CD4-positive, CD25-positive, alpha-beta regulatory T cell (primary cell): Measurements from ENCODE around the gene RUBCN. TPM values are rescaled to one million over a fixed set of nuclear protein-coding genes. Genes with fewer than 3 reads are reported as not detected.
A peak's percentile ranks its signal among the peaks of the same experiment; 100 is the strongest.

Experiments used
- ATAC-seq, 2 donors: fragments of 150-1000 bp; cut with Tn5 transposase; one replicate each; pipeline ENCODE4 v1.10.0; 2021; ENCODE audit warnings: low read depth in 2 of 2, moderate number of reproducible peaks in 2 of 2, moderate library complexity in 1 of 2
- DNase-seq, 3 donors: peaks; one replicate each; pipeline versions ENCODE4 v3.0.0 to v3.0.0-alpha.2; 2012 to 2022; ENCODE audit warnings: mixed read lengths in 1 of 3
- H3K27ac ChIP-seq: one replicate; pipeline ENCODE4 v1.7.0; 2013; ENCODE audit warnings: mild to moderate bottlenecking, low read length; ENCODE audit not compliant: insufficient read depth, poor library complexity, severe bottlenecking
- H3K27me3 ChIP-seq: one replicate; pipeline ENCODE4 v1.7.0; 2013; ENCODE audit warnings: low read length; ENCODE audit not compliant: control insufficient read depth, insufficient read depth
- H3K36me3 ChIP-seq: one replicate; pipeline ENCODE4 v1.7.0; 2013; ENCODE audit warnings: mild to moderate bottlenecking, low read length, moderate library complexity; ENCODE audit not compliant: control insufficient read depth, insufficient read depth
- H3K4me1 ChIP-seq: 2 replicates; pipeline ENCODE4 v1.7.0; 2013; ENCODE audit warnings: mild to moderate bottlenecking, low read length; ENCODE audit not compliant: insufficient read depth, control insufficient read depth, poor library complexity, severe bottlenecking
- H3K4me3 ChIP-seq: one replicate; pipeline ENCODE4 v1.7.0; 2013; ENCODE audit warnings: low read depth, mild to moderate bottlenecking, low read length, moderate library complexity
- H3K9me3 ChIP-seq, 2 experiments: 1 replicate in 1 of 2; 2 replicates in 1 of 2; pipeline ENCODE4 v1.7.0; 2013; ENCODE audit warnings: low read length in 2 of 2, mild to moderate bottlenecking in 1 of 2, moderate library complexity in 1 of 2; ENCODE audit not compliant: control insufficient read depth in 2 of 2
- H3K27ac Mint-ChIP-seq, 3 donors: one replicate each; pipeline ENCODE4 v1.8.0; 2020 to 2022; ENCODE audit warnings: mild to moderate bottlenecking in 3 of 3, mixed read lengths in 3 of 3, moderate library complexity in 2 of 3
- H3K27me3 Mint-ChIP-seq: one replicate; pipeline ENCODE4 v1.8.0; 2022; ENCODE audit warnings: mild to moderate bottlenecking, mixed read lengths
- H3K36me3 Mint-ChIP-seq: one replicate; pipeline ENCODE4 v1.8.0; 2020; ENCODE audit warnings: mixed read lengths
- H3K4me1 Mint-ChIP-seq, 4 donors: one replicate each; pipeline ENCODE4 v1.8.0; 2020 to 2022; ENCODE audit warnings: mixed read lengths in 4 of 4, mild to moderate bottlenecking in 1 of 4
- H3K4me3 Mint-ChIP-seq, 4 donors: one replicate each; pipeline ENCODE4 v1.8.0; 2020 to 2022; ENCODE audit warnings: mild to moderate bottlenecking in 4 of 4, mixed read lengths in 4 of 4, moderate library complexity in 3 of 4
- H3K9me3 Mint-ChIP-seq, 7 donors: one replicate each; pipeline ENCODE4 v1.8.0; 2020 to 2022; ENCODE audit warnings: mixed read lengths in 7 of 7, mild to moderate bottlenecking in 3 of 7, moderate library complexity in 2 of 7
- polyA plus RNA-seq, 4 donors: library from polyadenylated mRNA; unstranded; fragments of 300-500 nt; fragmentation: Illumina TruSeq; gene quantifications; one replicate each; pipeline ENCODE4 v1.2.3, GENCODE V29; 2021
- total RNA-seq: library from RNA; stranded (reverse); gene quantifications from one replicate; pipeline ENCODE4 v1.2.3, GENCODE V29; 2022

RUBCN gene
- total and polyA plus RNA-seq, 5 donors from 2014 or later: 17.5 to 58.5 (median 20.5) TPM

DNA sequence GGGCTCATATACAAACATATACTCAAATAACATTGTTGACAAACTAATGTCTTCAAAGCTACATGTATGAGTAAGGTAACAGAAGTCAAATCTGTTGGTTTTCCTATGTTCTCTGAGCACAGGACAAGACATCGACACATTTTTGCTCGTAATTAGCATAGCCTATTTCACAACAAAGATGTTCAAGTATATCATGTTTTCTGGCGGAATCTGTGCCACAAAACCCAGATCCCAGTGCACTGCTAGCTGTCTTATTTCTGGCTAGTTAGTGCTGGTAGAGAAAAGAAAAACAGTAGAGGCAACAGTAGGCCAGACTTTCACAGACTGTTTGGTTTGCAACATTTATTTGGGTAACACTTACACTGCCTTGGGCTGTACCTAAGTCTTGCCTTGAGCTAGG is 51.2 kb downstream of the RUBCN start:
- peaks cover 67% of the 10 kb centered on the region for H3K36me3 ChIP-seq
- H3K27ac Mint-ChIP-seq: peak overlapping the region in 1 of 3 donors; percentile 90
- no peaks in the 10 kb centered on the region for H3K27me3 Mint-ChIP-seq
- DNase-seq: no peak
- H3K4me3 Mint-ChIP-seq: no peak overlapping the region
- H3K4me3 ChIP-seq: no peak overlapping the region
- no peaks in the 10 kb centered on the region for H3K4me1 ChIP-seq
- no peak for ATAC-seq
- H3K9me3 Mint-ChIP-seq: no peaks in the 10 kb centered on the region
- H3K36me3 Mint-ChIP-seq: peaks cover 39% of the 10 kb centered on the region
- peaks cover 0 to 6% (median 0%) of the 10 kb centered on the region in 4 donors for H3K4me1 Mint-ChIP-seq
- no peaks in the 10 kb centered on the region for H3K27me3 ChIP-seq
- no peaks in the 10 kb centered on the region for H3K9me3 ChIP-seq
- no peak overlapping the region for H3K27ac ChIP-seq

DNA sequence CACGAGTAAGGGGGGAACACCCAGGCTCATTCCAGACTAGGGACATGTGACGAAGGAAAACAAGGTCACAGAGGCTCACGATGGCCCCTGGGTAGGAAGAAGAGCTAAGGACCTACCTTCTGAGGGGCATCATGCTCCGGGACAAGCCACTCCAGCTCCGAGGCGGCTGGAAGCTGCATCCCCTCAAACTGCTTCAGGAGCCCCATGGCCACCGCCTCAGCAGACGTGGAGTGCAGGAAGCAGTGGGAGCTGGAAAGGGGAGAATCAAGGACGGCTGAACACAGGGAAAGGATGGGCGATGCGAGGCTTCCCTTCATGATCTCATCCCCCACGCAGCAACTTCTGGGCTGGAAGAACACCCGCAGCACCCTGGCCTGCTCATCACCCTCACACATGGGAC is 53.5 kb downstream of the RUBCN start:
- no peak for ATAC-seq
- Histone ChIP-seq H3K27ac (no peak overlapping the region), H3K27me3 (no peaks in the 10 kb centered on the region), H3K4me1 (no peaks in the 10 kb centered on the region), H3K4me3 (no peak overlapping the region), H3K9me3 (no peaks in the 10 kb centered on the region), H3K36me3 (peaks cover 52% of the 10 kb centered on the region)
- no peaks in the 10 kb centered on the region for H3K9me3 Mint-ChIP-seq
- no peaks in the 10 kb centered on the region for H3K27me3 Mint-ChIP-seq
- H3K4me1 Mint-ChIP-seq: peaks cover 0 to 2% (median 0%) of the 10 kb centered on the region in 4 donors
- H3K36me3 Mint-ChIP-seq: peaks cover 31% of the 10 kb centered on the region
- H3K4me3 Mint-ChIP-seq: no peak overlapping the region
- peak overlapping the region in 2 of 3 donors; percentile 38 to 49 for H3K27ac Mint-ChIP-seq
- DNase-seq: no peak

GRCh38 chr3:197682713-197683112 is 54.0 kb downstream of the RUBCN start:
- Mint-ChIP-seq H3K4me3 (no peak overlapping the region), H3K9me3 (peaks cover 0 to 3% (median 0%) of the 10 kb centered on the region in 7 donors), H3K4me1 (peaks cover 0 to 2% (median 0%) of the 10 kb centered on the region in 4 donors), H3K36me3 (peaks cover 34% of the 10 kb centered on the region), H3K27me3 (no peaks in the 10 kb centered on the region), H3K27ac (no peak overlapping the region)
- Histone ChIP-seq H3K4me1 (no peaks in the 10 kb centered on the region), H3K27ac (no peak overlapping the region), H3K27me3 (no peaks in the 10 kb centered on the region), H3K9me3 (no peaks in the 10 kb centered on the region), H3K4me3 (no peak overlapping the region), H3K36me3 (peaks cover 55% of the 10 kb centered on the region)
- DNase-seq (no peak), ATAC-seq (no peak)

DNA sequence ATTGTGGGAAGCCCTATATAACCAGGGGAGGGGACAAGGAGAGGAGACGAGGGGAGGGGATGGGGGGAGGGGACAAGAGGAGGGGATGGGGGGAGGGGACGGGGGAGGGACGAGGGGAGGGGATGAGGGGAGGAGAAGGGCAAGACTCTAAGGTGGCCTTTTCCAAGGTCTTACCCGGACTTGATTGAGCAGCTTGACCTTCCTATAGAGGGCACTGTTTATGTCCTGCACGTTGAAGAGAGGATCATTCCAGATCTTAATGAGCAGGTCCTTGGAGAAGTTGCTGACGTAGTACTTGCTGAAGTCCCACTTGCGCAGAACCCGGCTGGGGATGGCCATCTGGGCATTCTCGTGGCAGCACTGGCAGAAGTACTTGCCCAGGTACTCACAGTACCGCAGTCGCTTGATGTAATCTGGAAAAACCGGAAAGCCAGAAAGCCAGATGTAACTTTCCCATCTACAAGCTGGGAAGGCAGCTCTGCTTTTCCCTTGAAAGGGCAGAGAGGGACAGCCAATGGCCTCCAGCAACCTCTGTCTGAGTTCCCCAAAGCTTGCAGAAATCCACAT is 55.7 kb downstream of the RUBCN start:
- Mint-ChIP-seq H3K27ac (peak overlapping the region in 1 of 3 donors; percentile 35), H3K36me3 (peaks cover 30% of the 10 kb centered on the region), H3K4me3 (no peak overlapping the region), H3K27me3 (no peaks in the 10 kb centered on the region), H3K4me1 (peaks cover 0 to 2% (median 0%) of the 10 kb centered on the region in 4 donors), H3K9me3 (peaks cover 0 to 3% (median 0%) of the 10 kb centered on the region in 7 donors)
- H3K36me3 ChIP-seq: peaks cover 62% of the 10 kb centered on the region
- no peaks in the 10 kb centered on the region for H3K9me3 ChIP-seq
- DNase-seq (no peak), ATAC-seq (no peak)
- H3K4me3 ChIP-seq: no peak overlapping the region
- H3K4me1 ChIP-seq: no peaks in the 10 kb centered on the region
- no peak overlapping the region for H3K27ac ChIP-seq
- H3K27me3 ChIP-seq: no peaks in the 10 kb centered on the region

GRCh38 chr3:197675951-197676350 is 60.8 kb downstream of the RUBCN start:
- no peak overlapping the region for H3K27ac Mint-ChIP-seq
- no peak overlapping the region for H3K4me3 Mint-ChIP-seq
- peaks cover 41% of the 10 kb centered on the region for H3K36me3 Mint-ChIP-seq
- no peak for ATAC-seq
- H3K4me1 ChIP-seq: no peaks in the 10 kb centered on the region
- peaks cover 46% of the 10 kb centered on the region for H3K36me3 ChIP-seq
- H3K27me3 ChIP-seq: no peaks in the 10 kb centered on the region
- H3K9me3 ChIP-seq: no peaks in the 10 kb centered on the region
- DNase-seq: no peak
- no peak overlapping the region for H3K27ac ChIP-seq
- peaks cover 0 to 5% (median 0%) of the 10 kb centered on the region in 4 donors for H3K4me1 Mint-ChIP-seq
- no peak overlapping the region for H3K4me3 ChIP-seq
- peaks cover 0 to 3% (median 0%) of the 10 kb centered on the region in 7 donors for H3K9me3 Mint-ChIP-seq
- H3K27me3 Mint-ChIP-seq: no peaks in the 10 kb centered on the region

- peak overlapping the region in 1 of 3 donors; percentile 60 for H3K27ac Mint-ChIP-seq
- ATAC-seq (no peak), DNase-seq (no peak)
- H3K36me3 ChIP-seq: peaks cover 43% of the 10 kb centered on the region
- H3K9me3 Mint-ChIP-seq: peaks cover 0 to 3% (median 0%) of the 10 kb centered on the region in 7 donors
- H3K27me3 ChIP-seq: no peaks in the 10 kb centered on the region
- H3K27ac ChIP-seq: no peak overlapping the region
- H3K4me3 ChIP-seq: no peak overlapping the region
- H3K27me3 Mint-ChIP-seq: no peaks in the 10 kb centered on the region
- peaks cover 42% of the 10 kb centered on the region for H3K36me3 Mint-ChIP-seq
- no peaks in the 10 kb centered on the region for H3K4me1 ChIP-seq
- no peak overlapping the region for H3K4me3 Mint-ChIP-seq
- H3K9me3 ChIP-seq: no peaks in the 10 kb centered on the region
- H3K4me1 Mint-ChIP-seq: peaks cover 0 to 6% (median 0%) of the 10 kb centered on the region in 4 donors
Observed at GRCh38 chr3:197675563-197675860, 61.2 kb downstream of the RUBCN start.

DNA sequence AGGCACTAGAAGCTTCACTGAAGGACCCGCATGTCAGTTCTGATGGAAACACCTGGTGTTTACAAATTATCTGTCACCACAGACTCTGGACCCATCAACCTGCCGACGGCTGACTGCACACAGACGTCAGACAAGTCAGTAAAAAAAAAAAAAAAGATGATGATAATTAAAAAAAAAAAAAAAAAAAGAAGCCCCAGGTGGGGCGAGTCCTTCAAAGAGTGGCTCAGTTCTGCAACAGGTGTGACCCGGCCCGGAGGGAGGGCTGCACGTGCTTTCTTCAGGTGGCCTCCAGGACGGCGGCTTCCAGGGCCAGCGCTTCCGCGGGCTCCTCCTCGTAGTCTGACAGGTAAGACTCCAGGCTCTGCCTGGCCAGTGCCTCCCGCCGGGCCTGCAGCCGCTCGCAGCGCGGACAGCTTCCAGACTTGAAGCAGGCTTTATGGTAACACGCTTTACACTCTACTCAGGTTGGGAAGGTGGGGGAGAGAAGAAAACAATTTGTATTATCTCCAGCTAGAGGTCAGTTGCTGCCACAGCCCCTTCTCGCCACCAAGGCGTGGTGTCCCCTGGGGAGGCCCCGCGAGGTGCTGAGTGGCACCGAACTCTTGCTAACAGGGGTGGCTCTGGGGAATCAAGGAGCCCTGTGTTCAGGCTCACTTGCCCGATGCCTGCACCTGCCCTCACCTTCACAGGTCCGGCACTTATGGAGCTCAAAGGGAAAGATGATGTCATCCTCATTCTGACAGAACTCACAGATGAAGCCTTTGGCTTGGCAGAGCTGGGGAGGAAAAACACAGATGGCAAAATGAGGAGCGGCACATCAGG is 61.8 kb downstream of the RUBCN start:
- Mint-ChIP-seq H3K27me3 (no peaks in the 10 kb centered on the region), H3K4me1 (peaks cover 0 to 10% (median 0%) of the 10 kb centered on the region in 4 donors), H3K4me3 (no peak overlapping the region), H3K36me3 (peaks cover 40% of the 10 kb centered on the region), H3K27ac (peak overlapping the region in 1 of 3 donors; percentile 60), H3K9me3 (peaks cover 0 to 3% (median 0%) of the 10 kb centered on the region in 7 donors)
- Histone ChIP-seq H3K27me3 (no peaks in the 10 kb centered on the region), H3K36me3 (peaks cover 41% of the 10 kb centered on the region), H3K4me3 (no peak overlapping the region), H3K4me1 (no peaks in the 10 kb centered on the region), H3K27ac (no peak overlapping the region), H3K9me3 (no peaks in the 10 kb centered on the region)
- ATAC-seq: no peak
- DNase-seq: no peak
